ENCODE measurements around the gene B9D2.

- TF ChIP-seq, protein P1, sequence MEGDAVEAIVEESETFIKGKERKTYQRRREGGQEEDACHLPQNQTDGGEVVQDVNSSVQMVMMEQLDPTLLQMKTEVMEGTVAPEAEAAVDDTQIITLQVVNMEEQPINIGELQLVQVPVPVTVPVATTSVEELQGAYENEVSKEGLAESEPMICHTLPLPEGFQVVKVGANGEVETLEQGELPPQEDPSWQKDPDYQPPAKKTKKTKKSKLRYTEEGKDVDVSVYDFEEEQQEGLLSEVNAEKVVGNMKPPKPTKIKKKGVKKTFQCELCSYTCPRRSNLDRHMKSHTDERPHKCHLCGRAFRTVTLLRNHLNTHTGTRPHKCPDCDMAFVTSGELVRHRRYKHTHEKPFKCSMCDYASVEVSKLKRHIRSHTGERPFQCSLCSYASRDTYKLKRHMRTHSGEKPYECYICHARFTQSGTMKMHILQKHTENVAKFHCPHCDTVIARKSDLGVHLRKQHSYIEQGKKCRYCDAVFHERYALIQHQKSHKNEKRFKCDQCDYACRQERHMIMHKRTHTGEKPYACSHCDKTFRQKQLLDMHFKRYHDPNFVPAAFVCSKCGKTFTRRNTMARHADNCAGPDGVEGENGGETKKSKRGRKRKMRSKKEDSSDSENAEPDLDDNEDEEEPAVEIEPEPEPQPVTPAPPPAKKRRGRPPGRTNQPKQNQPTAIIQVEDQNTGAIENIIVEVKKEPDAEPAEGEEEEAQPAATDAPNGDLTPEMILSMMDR (IDR thresholded peaks at IDR 0.05) = no peak
- no peak for TF ChIP-seq POLR2A (IDR thresholded peaks at IDR 0.05)
Observed at GRCh38 chr19:41352279-41352608, 11.7 kb downstream of the B9D2 start.
